HEK293 (cell line): ENCODE measurements around the gene CEP85.

ENCODE experiments used
- CTCF ChIP-seq: fragments of 450-650 bp; formaldehyde crosslinking; IDR thresholded peaks from 2 replicates; pipeline ENCODE4 v1.5.1; 2016; ENCODE audit warnings: missing biosample characterization, missing genetic modification characterization
- GLIS2 ChIP-seq: fragments of 450-650 bp; formaldehyde crosslinking; IDR thresholded peaks from 2 replicates; pipeline ENCODE4 v1.5.1; 2016; ENCODE audit warnings: missing biosample characterization, missing genetic modification characterization
- HOXD13 ChIP-seq: sonication (generic); formaldehyde crosslinking; IDR thresholded peaks from 2 replicates; pipeline ENCODE4 v1.8.0; 2022; ENCODE audit warnings: missing genetic modification reagents, borderline replicate concordance
- SALL2 ChIP-seq: fragments of 450-650 bp; formaldehyde crosslinking; IDR thresholded peaks from 2 replicates; pipeline ENCODE4 v1.5.0; 2017; ENCODE audit warnings: missing biosample characterization, mild to moderate bottlenecking, missing genetic modification characterization, borderline replicate concordance
- ZNF707 ChIP-seq: fragments of 450-650 bp; formaldehyde crosslinking; IDR thresholded peaks from 2 replicates; pipeline ENCODE4 v1.5.1; 2016; ENCODE audit warnings: missing biosample characterization, missing genetic modification characterization
- ZSCAN16 ChIP-seq: fragments of 450-650 bp; formaldehyde crosslinking; IDR thresholded peaks from 2 replicates; pipeline ENCODE4 v1.5.1; 2016; ENCODE audit warnings: missing biosample characterization, missing genetic modification characterization

GRCh38 chr1:26287033-26287711 lies 53.2 kb downstream of the CEP85 start:
- TF ChIP-seq CTCF (tag by site-specific recombination): no peak
- no peak for TF ChIP-seq ZNF707 (tag by site-specific recombination)
- no peak for TF ChIP-seq HOXD13
- no peak for TF ChIP-seq SALL2 (tag by site-specific recombination)
- no peak for TF ChIP-seq ZSCAN16 (tag by site-specific recombination)
- no peak for TF ChIP-seq GLIS2 (tag by site-specific recombination)
